DND-41 (cell line): Measurements from ENCODE around the gene SLC39A8.

ENCODE experiments used
- EZH2 ChIP-seq: IDR thresholded peaks from 3 replicates; pipeline ENCODE4 v1.6.1; 2012; ENCODE audit warnings: borderline replicate concordance, low read depth, mild to moderate bottlenecking, moderate library complexity, low read length, inconsistent platforms; ENCODE audit not compliant: severe bottlenecking
- TF ChIP-seq, protein P1 (sequence below): IDR thresholded peaks from 2 replicates; pipeline ENCODE4 v1.5.1; 2012; ENCODE audit warnings: borderline replicate concordance, low read length, moderate library complexity, mild to moderate bottlenecking; ENCODE audit not compliant: poor library complexity, severe bottlenecking; ENCODE audit errors: extremely low read depth

DNA sequence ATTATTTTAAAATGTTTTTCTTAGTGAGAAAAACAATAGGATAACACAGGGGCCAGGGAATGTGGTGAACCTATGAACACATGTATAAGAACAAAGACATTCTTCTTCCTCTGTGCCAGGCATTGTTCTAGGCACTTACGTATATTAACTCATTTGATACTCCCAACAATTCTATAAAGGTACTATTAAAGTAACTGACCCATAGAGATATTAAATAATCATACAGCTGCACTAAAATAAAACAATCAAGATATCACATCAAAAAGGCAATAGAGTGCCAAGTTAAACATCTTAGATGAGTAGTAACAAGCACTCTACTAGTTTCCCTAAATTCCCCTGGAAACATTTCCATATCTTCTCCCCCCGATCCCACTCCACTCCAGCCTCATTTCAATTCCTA lies 33.4 kb downstream of the SLC39A8 start:
- TF ChIP-seq, protein P1, sequence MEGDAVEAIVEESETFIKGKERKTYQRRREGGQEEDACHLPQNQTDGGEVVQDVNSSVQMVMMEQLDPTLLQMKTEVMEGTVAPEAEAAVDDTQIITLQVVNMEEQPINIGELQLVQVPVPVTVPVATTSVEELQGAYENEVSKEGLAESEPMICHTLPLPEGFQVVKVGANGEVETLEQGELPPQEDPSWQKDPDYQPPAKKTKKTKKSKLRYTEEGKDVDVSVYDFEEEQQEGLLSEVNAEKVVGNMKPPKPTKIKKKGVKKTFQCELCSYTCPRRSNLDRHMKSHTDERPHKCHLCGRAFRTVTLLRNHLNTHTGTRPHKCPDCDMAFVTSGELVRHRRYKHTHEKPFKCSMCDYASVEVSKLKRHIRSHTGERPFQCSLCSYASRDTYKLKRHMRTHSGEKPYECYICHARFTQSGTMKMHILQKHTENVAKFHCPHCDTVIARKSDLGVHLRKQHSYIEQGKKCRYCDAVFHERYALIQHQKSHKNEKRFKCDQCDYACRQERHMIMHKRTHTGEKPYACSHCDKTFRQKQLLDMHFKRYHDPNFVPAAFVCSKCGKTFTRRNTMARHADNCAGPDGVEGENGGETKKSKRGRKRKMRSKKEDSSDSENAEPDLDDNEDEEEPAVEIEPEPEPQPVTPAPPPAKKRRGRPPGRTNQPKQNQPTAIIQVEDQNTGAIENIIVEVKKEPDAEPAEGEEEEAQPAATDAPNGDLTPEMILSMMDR, result no peak
- TF ChIP-seq EZH2, result no peak
